GM23248 (cell line): ENCODE data around the gene RALBP1. TPM values are rescaled to one million over a fixed set of nuclear protein-coding genes. Genes with fewer than 3 reads are reported as not detected.
A peak's percentile ranks its signal among the peaks of the same experiment; 100 is the strongest.

Experiments
- DNase-seq: peaks from one replicate; pipeline ENCODE4 v3.0.0-alpha.2; 2015
- H2AFZ ChIP-seq: fragments of 200-600 bp; sonication (generic); 2 replicates; pipeline ENCODE4 v1.6.1; 2016; ENCODE audit warnings: antibody characterized with exemption
- H3F3A ChIP-seq: fragments of 200-600 bp; sonication (generic); 2 replicates; pipeline ENCODE4 v1.6.1; 2016; ENCODE audit warnings: mild to moderate bottlenecking, antibody characterized with exemption, mixed run types; ENCODE audit not compliant: insufficient read depth
- H3K27ac ChIP-seq: fragments of 200-600 bp; sonication (generic); 2 replicates; pipeline ENCODE4 v1.5.1; 2016; ENCODE audit warnings: mild to moderate bottlenecking
- H3K27me3 ChIP-seq: fragments of 200-600 bp; sonication (generic); replicated peaks from 2 replicates; pipeline ENCODE4 v1.6.1; 2016; ENCODE audit warnings: mild to moderate bottlenecking; ENCODE audit not compliant: insufficient read depth
- H3K36me3 ChIP-seq: fragments of 200-600 bp; sonication (generic); 2 replicates; pipeline ENCODE4 v1.6.1; 2016; ENCODE audit warnings: low read depth, mild to moderate bottlenecking
- H3K4me1 ChIP-seq: fragments of 200-600 bp; sonication (generic); 2 replicates; pipeline ENCODE4 v1.6.1; 2016; ENCODE audit warnings: mild to moderate bottlenecking; ENCODE audit not compliant: insufficient read depth
- H3K4me2 ChIP-seq: fragments of 200-600 bp; sonication (generic); one replicate; pipeline ENCODE4 v1.6.1; 2016; ENCODE audit warnings: mild to moderate bottlenecking; ENCODE audit not compliant: unreplicated experiment
- H3K4me3 ChIP-seq: fragments of 200-600 bp; sonication (generic); 2 replicates; pipeline ENCODE4 v1.5.1; 2016; ENCODE audit warnings: mild to moderate bottlenecking
- H3K79me2 ChIP-seq: fragments of 200-600 bp; sonication (generic); 2 replicates; pipeline ENCODE4 v1.6.1; 2016; ENCODE audit warnings: mild to moderate bottlenecking; ENCODE audit not compliant: insufficient read depth
- H3K9ac ChIP-seq: fragments of 200-600 bp; sonication (generic); 2 replicates; pipeline ENCODE4 v1.6.1; 2016; ENCODE audit warnings: mild to moderate bottlenecking
- H3K9me2 ChIP-seq: fragments of 200-600 bp; sonication (generic); 2 replicates; pipeline ENCODE4 v1.6.1; 2016; ENCODE audit warnings: mixed run types, mild to moderate bottlenecking, moderate library complexity; ENCODE audit not compliant: insufficient read depth
- H3K9me3 ChIP-seq: fragments of 200-600 bp; sonication (generic); one replicate; pipeline ENCODE4 v1.6.1; 2017; ENCODE audit warnings: low read depth
- H4K20me1 ChIP-seq: fragments of 200-600 bp; sonication (generic); 2 replicates; pipeline ENCODE4 v1.6.0; 2016; ENCODE audit not compliant: insufficient read depth
- EZH2 ChIP-seq: fragments of 200-600 bp; sonication (generic); IDR thresholded peaks from 2 replicates; pipeline ENCODE4 v1.6.1; 2018; ENCODE audit warnings: antibody characterized with exemption, mild to moderate bottlenecking; ENCODE audit not compliant: insufficient read depth, poor library complexity, severe bottlenecking
- EZH2phosphoT487 ChIP-seq: fragments of 200-600 bp; sonication (generic); IDR thresholded peaks from 2 replicates; pipeline ENCODE4 v1.6.1; 2018; ENCODE audit warnings: antibody characterized with exemption, moderate library complexity, mild to moderate bottlenecking, low read depth; ENCODE audit not compliant: insufficient read depth
- WGBS, 2 experiments: methylation state at CpG; one replicate each; pipeline ENCODE4 v1.1.6; 2015 to 2017; ENCODE audit warnings: low lambda C conversion rate in 2 of 2, low coverage in 1 of 2; ENCODE audit errors: missing lambda C conversion rate in 2 of 2; 5-methylcytosine and 5-hydroxymethylcytosine counted together
- in situ Hi-C: fragments of 300-500 bp; cut with MboI; formaldehyde crosslinking; loops from 2 replicates; pipeline ENCODE4 v1.15.0; 2020
- polyA plus RNA-seq: library from polyadenylated mRNA; unstranded; fragments of >200 nt; fragmentation: Nextera tagmentation; extraction: Ambion mirVana; gene quantifications from 2 replicates; pipeline ENCODE4 v1.2.1, GENCODE V29; 2016
- total RNA-seq: library from RNA; depleted of rRNA; stranded (reverse); fragments of >200 nt; shearing (Covaris generic); gene quantifications from 2 replicates; pipeline ENCODE4 v1.2.3, GENCODE V29; 2014

The RALBP1 gene
- total and polyA plus RNA-seq, 2 experiments from 2014 or later, result 44.7 to 83.9 TPM

DNA sequence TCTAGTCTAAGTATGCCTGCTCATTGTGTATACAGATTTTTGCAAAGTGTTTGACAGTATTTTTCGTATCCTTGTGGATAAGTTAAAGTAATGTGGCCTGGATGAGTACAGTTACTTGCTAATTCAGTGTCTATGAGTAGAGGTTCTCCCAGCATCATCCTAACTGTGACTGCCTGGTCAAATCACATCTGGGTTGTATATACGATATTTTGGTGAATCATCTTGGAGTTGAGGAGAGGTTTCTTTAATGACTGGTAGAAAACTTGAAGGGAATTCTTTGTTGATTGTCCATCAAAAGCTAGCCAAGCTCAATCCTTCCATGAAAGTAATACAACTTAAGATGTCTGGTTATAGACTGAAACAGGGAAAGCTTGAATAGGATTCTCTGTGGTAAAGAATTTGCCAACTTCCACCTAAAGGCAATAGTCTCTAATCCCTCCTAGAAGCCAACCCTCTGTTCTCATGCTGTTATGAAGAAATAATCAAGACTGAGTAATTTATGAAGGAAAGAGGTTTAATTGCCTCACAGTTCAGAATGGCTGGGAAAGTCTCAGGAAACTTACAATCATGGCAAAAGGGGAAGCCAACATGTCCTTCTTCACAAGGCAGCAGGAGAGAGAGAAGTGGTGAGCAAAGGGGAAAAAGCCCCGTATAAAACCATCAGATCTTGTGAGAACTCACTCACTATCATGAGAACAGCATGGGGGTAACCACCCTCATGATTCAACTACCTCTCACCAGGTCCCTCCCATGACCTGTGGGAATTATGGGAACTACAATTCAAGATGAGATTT, 19.4 kb upstream of the RALBP1 start:
- DNase-seq, result no peak
- H3K9ac ChIP-seq, result no peak overlapping the region
- H3K79me2 ChIP-seq, result no peaks in the 10 kb centered on the region
- WGBS, 2 experiments, result 54 to 58% methylated on average over 3 of the region's 3 CpGs
- H3K9me2 ChIP-seq, result no peaks in the 10 kb centered on the region
- no peaks in the 10 kb centered on the region for H3K27me3 ChIP-seq
- in situ Hi-C loops, result no loop called here
- H2AFZ ChIP-seq, result no peak overlapping the region
- no peak overlapping the region for H3K4me3 ChIP-seq
- no peaks in the 10 kb centered on the region for H3K4me1 ChIP-seq
- H3F3A ChIP-seq, result no peaks in the 10 kb centered on the region
- H3K9me3 ChIP-seq, result no peaks in the 10 kb centered on the region
- H3K4me2 ChIP-seq, result no peak overlapping the region
- TF ChIP-seq EZH2 (no peak), EZH2phosphoT487 (no peak)
- no peaks in the 10 kb centered on the region for H3K36me3 ChIP-seq
- H3K27ac ChIP-seq, result no peak overlapping the region
- H4K20me1 ChIP-seq, result no peaks in the 10 kb centered on the region

DNA sequence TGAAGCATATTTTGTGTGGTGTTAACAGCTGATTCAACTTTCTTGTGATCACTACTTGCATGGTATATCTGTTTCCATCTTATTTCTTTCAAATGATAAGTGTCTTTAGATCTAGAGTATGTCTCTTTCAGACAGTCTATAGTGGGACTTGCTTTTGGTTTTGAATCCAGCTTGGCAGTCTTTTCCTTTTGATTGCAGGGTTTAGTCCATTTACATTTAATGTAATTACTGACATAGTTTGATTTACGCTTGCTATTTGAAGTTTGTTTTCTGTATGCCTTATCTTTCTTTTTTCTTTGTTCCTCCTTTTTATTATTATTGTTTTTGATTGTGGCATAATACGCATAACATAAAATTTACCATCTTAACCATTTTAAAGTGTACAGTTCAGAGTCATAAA, 9.2 kb upstream of the RALBP1 start:
- TF ChIP-seq EZH2 (no peak), EZH2phosphoT487 (no peak)
- Histone ChIP-seq H3K27me3 (no peaks in the 10 kb centered on the region), H3K9ac (no peak overlapping the region), H3K79me2 (no peaks in the 10 kb centered on the region), H3F3A (peaks cover 6% of the 10 kb centered on the region; the same call in 1 of the 2 replicates), H3K9me2 (no peaks in the 10 kb centered on the region), H3K4me1 (no peaks in the 10 kb centered on the region), H2AFZ (no peak overlapping the region), H3K27ac (no peak overlapping the region), H3K9me3 (no peaks in the 10 kb centered on the region), H3K4me3 (no peak overlapping the region), H4K20me1 (no peaks in the 10 kb centered on the region), H3K4me2 (no peak overlapping the region), H3K36me3 (no peaks in the 10 kb centered on the region)
- DNase-seq, result no peak
- in situ Hi-C loops, result no loop called here
- 85 to 88% methylated on average over 2 of the region's 2 CpGs for WGBS, 2 experiments

GRCh38 chr18:9466846-9467245, 8.5 kb upstream of the RALBP1 start:
- Histone ChIP-seq H3K27ac (no peak overlapping the region), H3K4me3 (no peak overlapping the region), H4K20me1 (no peaks in the 10 kb centered on the region), H3K9me3 (no peaks in the 10 kb centered on the region), H2AFZ (no peak overlapping the region), H3K4me1 (no peaks in the 10 kb centered on the region), H3K4me2 (no peak overlapping the region), H3F3A (peaks cover 6% of the 10 kb centered on the region; the same call in 1 of the 2 replicates), H3K9me2 (no peaks in the 10 kb centered on the region), H3K79me2 (no peaks in the 10 kb centered on the region), H3K27me3 (no peaks in the 10 kb centered on the region), H3K36me3 (no peaks in the 10 kb centered on the region), H3K9ac (no peak overlapping the region)
- TF ChIP-seq EZH2 (no peak), EZH2phosphoT487 (no peak)
- in situ Hi-C loops, result no loop called here
- DNase-seq, result peak; percentile 7
- 3 to 29% methylated on average over 1 of the region's 1 CpG for WGBS, 2 experiments

GRCh38 chr18:9468998-9469397, 6.3 kb upstream of the RALBP1 start:
- Histone ChIP-seq H3K27me3 (no peaks in the 10 kb centered on the region), H3F3A (peaks cover 6% of the 10 kb centered on the region; the same call in 1 of the 2 replicates), H3K9me3 (no peaks in the 10 kb centered on the region), H3K9ac (no peak overlapping the region), H3K79me2 (peaks cover 2% of the 10 kb centered on the region; the same call in 1 of the 2 replicates), H3K27ac (no peak overlapping the region), H3K36me3 (no peaks in the 10 kb centered on the region), H3K4me3 (no peak overlapping the region), H3K9me2 (no peaks in the 10 kb centered on the region), H3K4me1 (no peaks in the 10 kb centered on the region), H4K20me1 (no peaks in the 10 kb centered on the region), H2AFZ (no peak overlapping the region), H3K4me2 (no peak overlapping the region)
- no peak for DNase-seq
- WGBS, 2 experiments, result 72 to 73% methylated on average over 3 of the region's 3 CpGs
- TF ChIP-seq EZH2phosphoT487 (no peak), EZH2 (no peak)
- in situ Hi-C loops, result no loop called here
